GM23338 (cell line): ENCODE measurements around the gene GATA1.

Source experiments
- EZH2 ChIP-seq: fragments of 200-600 bp; sonication (generic); IDR thresholded peaks from one replicate; pipeline ENCODE4 v1.8.0; 2017; ENCODE audit warnings: antibody characterized with exemption, mild to moderate bottlenecking, low read depth; ENCODE audit not compliant: unreplicated experiment
- EZH2phosphoT487 ChIP-seq: fragments of 200-600 bp; sonication (generic); IDR thresholded peaks from one replicate; pipeline ENCODE4 v1.8.1; 2018; ENCODE audit warnings: antibody characterized with exemption; ENCODE audit not compliant: unreplicated experiment
- JUNB ChIP-seq: IDR thresholded peaks from one replicate; pipeline ENCODE4 v1.6.1; 2016; ENCODE audit warnings: antibody characterized with exemption; ENCODE audit not compliant: unreplicated experiment
- POLR2AphosphoS5 ChIP-seq: IDR thresholded peaks from 2 replicates; pipeline ENCODE4 v1.6.1; 2016; ENCODE audit warnings: antibody characterized with exemption, low read depth
- TF ChIP-seq, protein P1 (sequence below), 2 experiments: fragments of 200-600 bp in 1 of 2; sonication (generic) in 1 of 2; conservative IDR thresholded peaks; 2 replicates each; pipeline versions ENCODE4 v1.5.1 to v1.6.1; 2016 to 2017; ENCODE audit warnings: antibody characterized with exemption in 2 of 2, low read depth in 2 of 2, mild to moderate bottlenecking in 2 of 2, moderate library complexity in 1 of 2
- TF ChIP-seq, protein P2 (sequence below): IDR thresholded peaks from one replicate; pipeline ENCODE4 v1.6.1; 2018; ENCODE audit warnings: antibody characterized with exemption; ENCODE audit not compliant: unreplicated experiment

DNA sequence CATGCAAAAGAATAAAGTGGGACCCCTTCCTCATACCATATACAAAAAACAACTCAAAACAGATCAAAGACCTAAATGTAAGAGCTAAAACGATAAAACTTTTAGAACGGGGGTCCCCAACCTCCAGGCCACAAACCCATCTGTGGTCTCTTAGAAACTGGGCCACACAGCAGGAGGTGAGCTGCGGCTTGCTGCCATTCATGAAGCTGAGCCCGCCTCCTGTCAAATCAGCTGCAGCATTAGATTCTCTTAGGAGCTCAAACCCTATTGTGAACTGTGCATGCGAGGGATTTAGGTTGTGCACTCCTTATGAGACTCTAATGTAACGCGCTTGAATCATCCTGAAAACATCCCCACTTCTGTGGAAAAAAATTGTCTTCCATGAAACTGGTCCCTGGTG is 7.0 kb upstream of the GATA1 start:
- TF ChIP-seq, protein P1, sequence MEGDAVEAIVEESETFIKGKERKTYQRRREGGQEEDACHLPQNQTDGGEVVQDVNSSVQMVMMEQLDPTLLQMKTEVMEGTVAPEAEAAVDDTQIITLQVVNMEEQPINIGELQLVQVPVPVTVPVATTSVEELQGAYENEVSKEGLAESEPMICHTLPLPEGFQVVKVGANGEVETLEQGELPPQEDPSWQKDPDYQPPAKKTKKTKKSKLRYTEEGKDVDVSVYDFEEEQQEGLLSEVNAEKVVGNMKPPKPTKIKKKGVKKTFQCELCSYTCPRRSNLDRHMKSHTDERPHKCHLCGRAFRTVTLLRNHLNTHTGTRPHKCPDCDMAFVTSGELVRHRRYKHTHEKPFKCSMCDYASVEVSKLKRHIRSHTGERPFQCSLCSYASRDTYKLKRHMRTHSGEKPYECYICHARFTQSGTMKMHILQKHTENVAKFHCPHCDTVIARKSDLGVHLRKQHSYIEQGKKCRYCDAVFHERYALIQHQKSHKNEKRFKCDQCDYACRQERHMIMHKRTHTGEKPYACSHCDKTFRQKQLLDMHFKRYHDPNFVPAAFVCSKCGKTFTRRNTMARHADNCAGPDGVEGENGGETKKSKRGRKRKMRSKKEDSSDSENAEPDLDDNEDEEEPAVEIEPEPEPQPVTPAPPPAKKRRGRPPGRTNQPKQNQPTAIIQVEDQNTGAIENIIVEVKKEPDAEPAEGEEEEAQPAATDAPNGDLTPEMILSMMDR (conservative IDR thresholded peaks at IDR 0.05; ENCODE audit: low read depth in 2 of 2): no peak
- TF ChIP-seq EZH2phosphoT487: no peak
- TF ChIP-seq POLR2AphosphoS5: no peak
- no peak for TF ChIP-seq JUNB
- TF ChIP-seq, protein P2, sequence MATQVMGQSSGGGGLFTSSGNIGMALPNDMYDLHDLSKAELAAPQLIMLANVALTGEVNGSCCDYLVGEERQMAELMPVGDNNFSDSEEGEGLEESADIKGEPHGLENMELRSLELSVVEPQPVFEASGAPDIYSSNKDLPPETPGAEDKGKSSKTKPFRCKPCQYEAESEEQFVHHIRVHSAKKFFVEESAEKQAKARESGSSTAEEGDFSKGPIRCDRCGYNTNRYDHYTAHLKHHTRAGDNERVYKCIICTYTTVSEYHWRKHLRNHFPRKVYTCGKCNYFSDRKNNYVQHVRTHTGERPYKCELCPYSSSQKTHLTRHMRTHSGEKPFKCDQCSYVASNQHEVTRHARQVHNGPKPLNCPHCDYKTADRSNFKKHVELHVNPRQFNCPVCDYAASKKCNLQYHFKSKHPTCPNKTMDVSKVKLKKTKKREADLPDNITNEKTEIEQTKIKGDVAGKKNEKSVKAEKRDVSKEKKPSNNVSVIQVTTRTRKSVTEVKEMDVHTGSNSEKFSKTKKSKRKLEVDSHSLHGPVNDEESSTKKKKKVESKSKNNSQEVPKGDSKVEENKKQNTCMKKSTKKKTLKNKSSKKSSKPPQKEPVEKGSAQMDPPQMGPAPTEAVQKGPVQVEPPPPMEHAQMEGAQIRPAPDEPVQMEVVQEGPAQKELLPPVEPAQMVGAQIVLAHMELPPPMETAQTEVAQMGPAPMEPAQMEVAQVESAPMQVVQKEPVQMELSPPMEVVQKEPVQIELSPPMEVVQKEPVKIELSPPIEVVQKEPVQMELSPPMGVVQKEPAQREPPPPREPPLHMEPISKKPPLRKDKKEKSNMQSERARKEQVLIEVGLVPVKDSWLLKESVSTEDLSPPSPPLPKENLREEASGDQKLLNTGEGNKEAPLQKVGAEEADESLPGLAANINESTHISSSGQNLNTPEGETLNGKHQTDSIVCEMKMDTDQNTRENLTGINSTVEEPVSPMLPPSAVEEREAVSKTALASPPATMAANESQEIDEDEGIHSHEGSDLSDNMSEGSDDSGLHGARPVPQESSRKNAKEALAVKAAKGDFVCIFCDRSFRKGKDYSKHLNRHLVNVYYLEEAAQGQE: no peak
- no peak for TF ChIP-seq EZH2
